Stimulated activated CD4-positive, alpha-beta T cell treated with anti-CD3 and anti-CD28 coated beads, TNF-alpha, amount 100 ng/mL, for 48 hours (primary cell): ENCODE measurements around the gene PPP1R12A.
"Not testable (repeated sequence)": the region's sequence is repeated elsewhere in the genome, so short reads cannot be mapped to it uniquely, and the experiment has no call there.

ENCODE experiments used
- DNase-seq, 3 donors: peaks; one replicate each; pipeline ENCODE4 v3.0.0-alpha.2; 2020; ENCODE audit warnings: low read depth in 3 of 3

Gene PPP1R12A

DNA sequence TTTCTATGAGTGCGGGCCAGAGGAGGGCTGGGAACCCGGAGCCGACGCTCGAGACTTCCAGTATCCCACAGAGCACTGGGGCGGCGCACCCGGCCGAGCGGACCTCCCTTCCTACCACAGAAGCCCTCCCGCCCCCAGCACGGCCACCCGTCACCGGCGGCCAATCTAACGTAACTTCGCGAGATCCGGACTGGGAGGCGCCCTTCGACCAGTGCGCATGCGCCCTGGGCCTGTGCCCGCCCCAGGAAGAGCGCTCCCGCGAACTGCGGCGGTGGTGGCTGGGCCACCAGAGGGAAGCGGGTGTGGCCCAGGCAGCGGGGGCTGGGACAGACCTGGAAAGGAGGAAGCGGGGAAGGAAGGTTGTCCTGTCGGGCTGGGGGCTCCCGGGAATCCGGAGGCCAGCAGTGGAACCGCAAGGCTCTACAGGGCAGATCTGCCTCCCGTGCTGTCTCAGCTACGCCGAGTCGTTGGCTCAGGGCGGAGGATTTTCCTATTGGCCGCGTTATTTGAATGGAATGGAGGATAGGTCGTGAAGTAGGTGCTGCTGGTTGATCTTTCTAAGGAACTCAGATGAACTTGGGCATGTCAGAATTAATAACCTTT lies at the start of gene PPP1R12A:
TSS of gene PPP1R12A (minus strand) at position 77 of the 603 bp plus-strand sequence. CDS start 166 bp downstream, outside the sequence.
- DNase-seq = peak; percentile 89 to 93 (median 90)

- no peak for DNase-seq
These were observed 49.2 kb upstream of the PPP1R12A start for GRCh38 chr12:79983986-79984620.

GRCh38 chr12:79983492-79983891 lies 48.6 kb upstream of the PPP1R12A start:
- DNase-seq = no peak

- no peak for DNase-seq
These were observed 47.5 kb upstream of the PPP1R12A start for GRCh38 chr12:79982086-79983062.

GRCh38 chr12:79978692-79979091 lies 43.8 kb upstream of the PPP1R12A start:
- DNase-seq = no peak

- DNase-seq = not testable (repeated sequence)
These were observed 43.1 kb upstream of the PPP1R12A start for GRCh38 chr12:79977856-79978460.

- DNase-seq = no peak
These were observed 40.2 kb upstream of the PPP1R12A start for GRCh38 chr12:79975143-79975542.

DNA sequence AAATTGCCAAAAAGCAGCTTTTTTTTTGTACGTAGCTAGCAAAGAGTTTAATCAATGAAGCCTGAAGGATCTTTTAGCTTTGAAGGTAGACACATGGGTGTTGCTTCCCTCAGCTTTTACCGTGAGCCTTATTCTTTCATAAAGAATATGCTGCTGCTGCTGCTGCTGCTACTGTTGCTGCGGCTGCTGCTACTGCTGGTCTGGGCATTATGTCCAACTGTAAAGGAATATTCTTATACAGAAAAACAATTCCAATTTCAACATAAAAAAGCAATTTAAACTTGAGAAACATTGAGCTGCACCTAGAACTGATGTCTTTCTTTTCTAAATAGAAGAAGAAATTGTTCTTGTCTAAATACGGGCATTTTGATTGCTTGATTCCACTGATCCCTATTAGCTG lies 38.9 kb upstream of the PPP1R12A start:
- DNase-seq = no peak

DNA sequence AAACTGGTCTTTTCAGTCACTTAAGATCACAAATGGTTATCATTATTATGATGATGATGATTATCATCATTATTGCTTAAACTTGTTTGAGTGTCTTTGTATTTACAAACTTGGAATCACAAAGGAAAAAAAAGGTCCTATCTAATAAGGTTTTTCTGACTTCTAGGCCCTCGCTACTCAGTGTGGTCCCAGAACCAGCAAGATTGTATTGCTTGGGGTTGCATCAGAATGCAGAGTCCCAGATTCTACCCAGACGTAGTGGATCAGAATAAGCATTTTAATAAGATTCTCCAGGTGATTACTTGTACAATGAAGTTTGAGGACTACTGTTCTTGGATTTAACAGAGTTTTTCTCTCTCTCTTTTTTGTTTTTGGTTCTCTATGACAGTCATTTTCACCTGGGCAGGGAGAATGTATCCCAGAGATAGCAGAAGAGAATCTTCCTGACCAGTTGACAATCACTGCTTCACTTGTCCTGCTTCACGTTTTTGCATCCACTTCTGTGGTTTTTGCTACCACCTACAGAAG lies 29.3 kb upstream of the PPP1R12A start:
- DNase-seq = no peak

GRCh38 chr12:79961411-79961810 lies 26.5 kb upstream of the PPP1R12A start:
- no peak for DNase-seq

DNA sequence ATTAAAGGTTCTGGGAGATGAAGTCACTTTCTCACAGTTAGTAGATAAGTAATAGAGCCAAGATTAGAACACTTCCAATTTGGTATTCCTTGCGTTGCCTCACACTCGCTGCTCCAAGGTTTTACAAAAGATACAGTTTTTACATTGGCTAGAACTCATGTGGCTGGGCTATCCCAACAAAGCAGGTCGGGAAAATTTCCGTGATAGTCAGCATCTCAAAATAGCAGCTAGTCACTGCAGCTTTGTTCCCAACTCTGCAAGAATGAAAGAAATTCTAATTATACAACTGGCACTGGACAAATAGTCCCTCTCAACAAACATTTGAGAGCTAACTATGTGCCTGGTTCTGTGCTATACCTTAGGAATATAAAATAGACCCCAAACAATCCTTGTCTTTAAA lies 24.6 kb upstream of the PPP1R12A start:
- DNase-seq = no peak

DNA sequence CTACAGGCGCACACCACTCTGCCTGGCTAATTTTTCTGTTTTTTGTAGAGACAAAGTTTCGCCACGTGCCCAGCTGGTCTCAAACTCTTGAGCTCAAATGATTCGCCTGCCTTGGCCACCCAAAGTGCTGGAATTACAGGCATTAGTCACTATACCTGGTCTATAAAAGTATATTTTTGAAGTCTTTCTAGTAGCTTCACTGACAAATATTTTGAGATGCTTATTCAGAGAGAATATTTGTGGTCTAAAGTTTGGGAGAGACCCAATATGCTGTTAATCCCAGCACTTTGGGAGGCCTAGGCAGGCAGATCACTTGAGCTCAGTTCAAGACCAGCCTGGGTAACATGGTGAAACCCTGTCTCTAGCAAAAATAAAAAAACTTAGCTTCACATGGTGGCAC lies 22.0 kb upstream of the PPP1R12A start:
- DNase-seq = no peak

DNA sequence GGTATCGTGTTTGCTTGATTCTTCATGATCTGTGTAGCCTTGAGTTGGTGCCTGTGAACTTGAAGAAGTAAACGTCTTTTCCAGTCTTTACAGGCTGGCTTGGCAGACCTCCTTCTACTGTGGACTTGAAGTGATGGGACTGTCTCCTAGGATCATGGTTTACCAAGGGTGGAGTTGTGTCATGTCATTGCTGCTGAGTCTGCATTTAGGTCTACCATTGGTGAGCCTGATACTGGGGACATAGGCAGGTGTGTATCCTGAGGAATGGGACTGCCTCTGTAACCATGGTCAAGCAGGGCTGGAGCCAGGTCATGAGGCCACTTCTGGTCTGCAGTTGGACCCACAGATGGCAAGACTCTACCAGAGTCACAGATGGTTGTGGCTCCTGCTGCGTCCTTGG lies 20.7 kb upstream of the PPP1R12A start:
- no peak for DNase-seq

GRCh38 chr12:79954037-79954610 lies 19.2 kb upstream of the PPP1R12A start:
- no peak for DNase-seq

- no peak for DNase-seq
These were observed 14.2 kb upstream of the PPP1R12A start for GRCh38 chr12:79949098-79949497.

DNA sequence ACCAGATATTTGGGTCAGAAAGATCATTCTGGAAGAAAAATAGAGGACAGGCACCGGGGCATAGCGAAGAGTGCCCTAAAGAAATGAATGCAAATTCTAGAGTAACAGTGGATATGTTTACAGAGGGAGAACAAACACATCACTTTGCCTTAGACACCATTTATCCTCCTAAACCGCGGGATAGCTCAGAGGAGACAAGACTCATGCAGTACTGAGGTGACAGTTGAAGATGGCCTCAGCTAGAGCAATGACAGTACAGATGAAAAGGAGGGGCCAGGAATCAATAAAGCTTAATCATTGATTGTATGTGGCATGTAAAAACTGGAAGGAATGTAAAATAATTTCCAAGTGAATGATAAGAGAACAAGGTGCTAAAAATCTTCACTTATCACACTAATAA lies 10.5 kb upstream of the PPP1R12A start:
- no peak for DNase-seq

DNA sequence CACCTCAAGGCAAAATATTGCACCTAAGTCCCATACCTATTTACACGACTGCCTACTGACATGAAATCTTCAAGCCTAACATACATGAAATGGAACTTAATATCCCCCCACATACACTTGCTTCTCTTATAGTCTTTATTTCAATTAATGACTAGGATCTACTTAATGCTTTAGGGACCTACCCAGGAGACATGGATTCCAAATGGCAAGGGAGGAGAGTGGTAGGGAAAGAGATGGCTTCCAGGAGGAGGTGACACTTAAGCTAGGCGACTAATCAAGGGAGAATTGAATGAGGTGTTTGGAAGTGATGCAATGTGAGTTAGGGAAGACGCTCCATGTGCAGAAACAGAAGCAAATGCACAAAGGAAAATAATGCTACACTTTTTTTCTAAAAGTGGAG lies 9.7 kb upstream of the PPP1R12A start:
- no peak for DNase-seq

DNA sequence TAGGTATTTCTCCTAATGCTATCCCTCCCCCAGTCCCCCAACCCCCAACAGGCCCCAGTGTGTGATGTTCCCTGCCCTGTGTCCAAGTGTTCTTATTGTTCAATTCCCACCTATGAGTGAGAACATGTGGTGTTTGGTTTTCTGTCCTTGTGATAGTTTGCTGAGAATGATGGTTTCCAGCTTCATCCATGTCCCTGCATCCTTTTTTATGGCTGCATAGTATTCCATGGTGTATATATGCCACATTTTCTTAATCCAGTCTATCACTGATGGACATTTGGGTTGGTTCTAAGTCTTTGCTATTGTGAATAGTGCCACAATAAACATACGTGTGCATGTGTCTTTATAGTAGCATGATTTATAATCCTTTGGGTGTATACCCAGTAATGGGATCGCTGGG lies 7.9 kb upstream of the PPP1R12A start:
- DNase-seq = not testable (repeated sequence)

GRCh38 chr12:79939728-79940310 lies 4.9 kb upstream of the PPP1R12A start:
- DNase-seq = no peak

- no peak for DNase-seq
These were observed 3.9 kb upstream of the PPP1R12A start for GRCh38 chr12:79938843-79939242.

GRCh38 chr12:79936670-79937069 lies 1.8 kb upstream of the PPP1R12A start:
- no peak for DNase-seq
